ENCODE data around the gene PMF1.

PMF1 gene

GRCh38 chr1:156266051-156266450 is 53.2 kb downstream of the PMF1 start:
- TF ChIP-seq, protein P1, sequence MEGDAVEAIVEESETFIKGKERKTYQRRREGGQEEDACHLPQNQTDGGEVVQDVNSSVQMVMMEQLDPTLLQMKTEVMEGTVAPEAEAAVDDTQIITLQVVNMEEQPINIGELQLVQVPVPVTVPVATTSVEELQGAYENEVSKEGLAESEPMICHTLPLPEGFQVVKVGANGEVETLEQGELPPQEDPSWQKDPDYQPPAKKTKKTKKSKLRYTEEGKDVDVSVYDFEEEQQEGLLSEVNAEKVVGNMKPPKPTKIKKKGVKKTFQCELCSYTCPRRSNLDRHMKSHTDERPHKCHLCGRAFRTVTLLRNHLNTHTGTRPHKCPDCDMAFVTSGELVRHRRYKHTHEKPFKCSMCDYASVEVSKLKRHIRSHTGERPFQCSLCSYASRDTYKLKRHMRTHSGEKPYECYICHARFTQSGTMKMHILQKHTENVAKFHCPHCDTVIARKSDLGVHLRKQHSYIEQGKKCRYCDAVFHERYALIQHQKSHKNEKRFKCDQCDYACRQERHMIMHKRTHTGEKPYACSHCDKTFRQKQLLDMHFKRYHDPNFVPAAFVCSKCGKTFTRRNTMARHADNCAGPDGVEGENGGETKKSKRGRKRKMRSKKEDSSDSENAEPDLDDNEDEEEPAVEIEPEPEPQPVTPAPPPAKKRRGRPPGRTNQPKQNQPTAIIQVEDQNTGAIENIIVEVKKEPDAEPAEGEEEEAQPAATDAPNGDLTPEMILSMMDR (IDR thresholded peaks at IDR 0.05; ENCODE audit: low read length, missing control alignments) = no peak
- H3K4me3 ChIP-seq (replicated peaks; ENCODE audit: low read depth, low read length) = no peak overlapping the region
- DNase-seq (ENCODE audit: low read depth) = no peak

DNA sequence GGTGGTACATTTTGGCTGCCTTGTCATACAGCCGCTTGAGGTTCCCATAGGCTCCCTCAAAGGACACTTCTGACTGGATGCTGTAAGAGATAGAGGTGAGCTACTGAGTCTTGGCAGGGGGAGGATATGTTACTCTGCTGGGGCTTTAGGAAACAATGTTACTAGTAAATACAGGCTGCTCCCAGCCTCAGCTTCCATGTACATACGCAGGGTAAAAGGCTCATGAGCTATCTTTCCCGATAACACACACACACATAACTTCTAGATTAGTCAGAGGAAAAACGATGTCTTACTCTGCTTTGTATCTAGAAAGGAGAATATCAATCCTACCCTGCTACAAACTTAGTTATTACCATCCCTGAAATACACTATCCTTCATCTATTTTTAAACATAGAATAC is 55.5 kb downstream of the PMF1 start:
- TF ChIP-seq, protein P1 (IDR thresholded peaks at IDR 0.05; ENCODE audit: low read length, missing control alignments) = no peak
- no peak overlapping the region for H3K4me3 ChIP-seq (replicated peaks; ENCODE audit: low read depth, low read length)
- peak; percentile 65 for DNase-seq (ENCODE audit: low read depth)

DNA sequence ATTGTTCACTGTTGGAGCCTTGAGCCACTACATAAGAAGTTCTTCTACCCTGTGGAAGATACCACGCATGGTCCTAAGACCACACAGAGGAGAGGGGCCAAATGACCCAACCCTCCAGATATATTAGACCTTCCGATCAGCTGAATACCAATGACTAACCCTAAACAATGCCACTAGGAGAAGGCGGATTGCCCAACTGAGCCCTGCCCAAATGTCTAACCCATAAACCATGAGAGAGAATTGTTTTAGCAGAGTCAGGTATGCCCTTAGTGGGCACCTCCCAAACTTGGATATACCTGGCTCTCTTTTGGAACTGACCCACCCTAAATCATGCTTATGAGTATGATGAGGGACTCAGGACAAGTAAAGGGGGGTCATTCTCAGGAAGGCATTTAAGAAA is 57.5 kb downstream of the PMF1 start:
- no peak for DNase-seq (ENCODE audit: low read depth)
- H3K4me3 ChIP-seq (replicated peaks; ENCODE audit: low read depth, low read length) = no peak overlapping the region
- TF ChIP-seq, protein P1 (IDR thresholded peaks at IDR 0.05; ENCODE audit: low read length, missing control alignments) = no peak

DNA sequence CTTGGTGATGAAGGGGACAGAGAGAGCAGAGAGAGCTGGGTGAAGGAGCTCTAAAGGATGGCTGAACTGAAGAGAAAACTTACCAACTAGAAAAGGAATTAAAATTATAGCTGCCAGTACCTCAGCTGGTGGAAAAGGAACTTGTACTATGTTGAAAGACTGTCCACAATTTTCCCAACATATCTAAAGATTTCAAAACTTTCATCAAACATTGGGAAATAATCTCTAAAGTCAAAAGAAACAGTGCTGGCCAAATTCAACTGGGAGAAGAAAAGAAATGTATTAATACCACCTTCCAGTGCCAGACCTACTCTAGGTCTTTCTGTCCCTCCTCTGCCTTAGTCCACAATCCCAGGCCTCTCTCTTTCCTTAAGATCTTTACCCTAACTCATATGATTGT is 63.7 kb downstream of the PMF1 start:
- no peak overlapping the region for H3K4me3 ChIP-seq (replicated peaks; ENCODE audit: low read depth, low read length)
- TF ChIP-seq, protein P1 (IDR thresholded peaks at IDR 0.05; ENCODE audit: low read length, missing control alignments) = no peak
- DNase-seq (ENCODE audit: low read depth) = peak; percentile 70

GRCh38 chr1:156276966-156277381 is 64.2 kb downstream of the PMF1 start:
- H3K4me3 ChIP-seq (replicated peaks; ENCODE audit: low read depth, low read length) = no peak overlapping the region
- peak; percentile 67 for DNase-seq (ENCODE audit: low read depth)
- TF ChIP-seq, protein P1 (IDR thresholded peaks at IDR 0.05; ENCODE audit: low read length, missing control alignments) = no peak

GRCh38 chr1:156279837-156280236 is 67.0 kb downstream of the PMF1 start:
- no peak for DNase-seq (ENCODE audit: low read depth)
- no peak overlapping the region for H3K4me3 ChIP-seq (replicated peaks; ENCODE audit: low read depth, low read length)
- TF ChIP-seq, protein P1 (IDR thresholded peaks at IDR 0.05; ENCODE audit: low read length, missing control alignments) = no peak

- TF ChIP-seq, protein P1 (IDR thresholded peaks at IDR 0.05; ENCODE audit: low read length, missing control alignments) = peak; percentile 7
- DNase-seq (ENCODE audit: low read depth) = peak; percentile 51
- H3K4me3 ChIP-seq (replicated peaks; ENCODE audit: low read depth, low read length) = peak overlapping the region; percentile 93
Measured at GRCh38 chr1:156281281-156281680, 68.5 kb downstream of the PMF1 start.

Measured in fibroblast of pulmonary artery (primary cell).